Endothelial cell of umbilical vein (primary cell): ENCODE measurements around the gene GPR173. TPM values are rescaled to one million over a fixed set of nuclear protein-coding genes. Genes with fewer than 3 reads are reported as not detected.

Experiments used
- BruUV-seq: library from RNA; stranded (reverse); fragments of 400-500 nt; replicated peaks from 2 replicates; lab custom pipeline; 2021; lab: Mats Ljungman, UMichigan
- CTCF ChIA-PET: fragments of 300-600, 350-600 bp; sonication (Branson Sonifier 250); formaldehyde crosslinking; loops from one replicate; lab custom pipeline; 2021; ENCODE audit warnings: antibody characterized with exemption, inconsistent platforms; lab: Charles Lee
- POLR2A ChIA-PET: fragments of 300-600, 350-600 bp; sonication (Branson Sonifier 250); formaldehyde crosslinking; loops from one replicate; lab custom pipeline; 2021; ENCODE audit warnings: antibody characterized with exemption, inconsistent platforms; lab: Charles Lee
- DNase-seq: peaks from one replicate; pipeline ENCODE4 v3.0.0-alpha.2; 2011; ENCODE audit warnings: low read depth, low spot score
- FAIRE-seq: peaks from 2 replicates; lab custom pipeline; 2011; peaks lifted over from hg19 to GRCh38; lab: Jason Lieb, UNC
- H2AFZ ChIP-seq: 2 replicates; pipeline ENCODE4 v1.6.0; 2012; ENCODE audit warnings: low read depth, low read length, control low read depth, inconsistent platforms
- H3K27ac ChIP-seq: 2 replicates; pipeline ENCODE4 v1.5.1; 2011; ENCODE audit warnings: low read depth, mild to moderate bottlenecking, control low read depth, low read length, moderate library complexity; ENCODE audit not compliant: insufficient read depth
- H3K27me3 ChIP-seq, 2 experiments: 2 replicates each; pipeline versions ENCODE4 v1.6.0 to v1.6.1; 2011; ENCODE audit warnings: low read length in 2 of 2, mixed read lengths in 1 of 2; ENCODE audit not compliant: control insufficient read depth in 2 of 2, insufficient read depth in 2 of 2
- H3K36me3 ChIP-seq, 2 experiments: 2 replicates in 1 of 2; 3 replicates in 1 of 2; pipeline ENCODE4 v1.5.1; 2011; ENCODE audit warnings: low read length in 2 of 2, mild to moderate bottlenecking in 1 of 2, moderate library complexity in 1 of 2; ENCODE audit not compliant: control insufficient read depth in 2 of 2, insufficient read depth in 2 of 2; ENCODE audit errors: extremely low read depth in 1 of 2
- H3K4me1 ChIP-seq: 3 replicates; pipeline ENCODE4 v1.5.1; 2011; ENCODE audit warnings: mild to moderate bottlenecking, low read length; ENCODE audit not compliant: control insufficient read depth, insufficient read depth; ENCODE audit errors: extremely low read depth
- H3K4me2 ChIP-seq: 2 replicates; pipeline ENCODE4 v1.6.1; 2011; ENCODE audit warnings: low read length, control low read depth, mixed read lengths; ENCODE audit not compliant: insufficient read depth
- H3K4me3 ChIP-seq, 3 experiments: fragments of 200-600 bp in 1 of 3; sonication (generic), shearing (Covaris generic) in 1 of 3; replicated peaks in 1 of 3; 2 replicates each; pipeline ENCODE4 v1.5.1; 2011 to 2016; ENCODE audit warnings: control low read depth in 3 of 3, low read length in 3 of 3, mild to moderate bottlenecking in 2 of 3, inconsistent platforms in 1 of 3, low read depth in 1 of 3, moderate library complexity in 1 of 3; ENCODE audit not compliant: insufficient read depth in 1 of 3
- H3K79me2 ChIP-seq: 2 replicates; pipeline ENCODE4 v1.6.0; 2012; ENCODE audit warnings: low read length, inconsistent platforms; ENCODE audit not compliant: control insufficient read depth, insufficient read depth
- H3K9ac ChIP-seq: replicated peaks from 2 replicates; pipeline ENCODE3; 2011; ENCODE audit warnings: low read length, control low read depth; ENCODE audit not compliant: insufficient read depth; ENCODE audit errors: extremely low read depth
- H3K9me1 ChIP-seq: replicated peaks from 3 replicates; pipeline ENCODE4 v1.6.0; 2011; ENCODE audit warnings: mild to moderate bottlenecking, low read length; ENCODE audit not compliant: control insufficient read depth, insufficient read depth; ENCODE audit errors: extremely low read depth
- H3K9me3 ChIP-seq: replicated peaks from 2 replicates; pipeline ENCODE4 v1.5.1; 2012; ENCODE audit warnings: low read length, inconsistent platforms; ENCODE audit not compliant: control insufficient read depth, insufficient read depth
- H4K20me1 ChIP-seq: replicated peaks from 2 replicates; pipeline ENCODE3; 2011; ENCODE audit warnings: mild to moderate bottlenecking, low read length; ENCODE audit not compliant: control insufficient read depth, insufficient read depth; ENCODE audit errors: extremely low read depth
- CTCF ChIP-seq, 2 donors: IDR thresholded peaks; 1 replicate in 1 of 2; 2 replicates in 1 of 2; pipeline ENCODE4 v1.5.1; 2011; ENCODE audit warnings: low read length in 2 of 2, mild to moderate bottlenecking in 2 of 2, moderate library complexity in 2 of 2, control low read depth in 1 of 2, inconsistent platforms in 1 of 2, low read depth in 1 of 2; ENCODE audit not compliant: insufficient read depth in 1 of 2; ENCODE audit errors: extremely low read depth in 1 of 2
- EZH2 ChIP-seq: IDR thresholded peaks from 2 replicates; pipeline ENCODE4 v1.6.1; 2012; ENCODE audit warnings: borderline replicate concordance, low read depth, mild to moderate bottlenecking, moderate library complexity, low read length, inconsistent platforms; ENCODE audit not compliant: severe bottlenecking
- FOS ChIP-seq: IDR thresholded peaks from 2 replicates; pipeline ENCODE4 v1.6.1; 2011; ENCODE audit warnings: mild to moderate bottlenecking, low read length, moderate library complexity, borderline replicate concordance; ENCODE audit not compliant: insufficient read depth
- GATA2 ChIP-seq: IDR thresholded peaks from 2 replicates; pipeline ENCODE4 v1.7.0; 2011; ENCODE audit warnings: low read depth, mild to moderate bottlenecking, moderate library complexity, mixed read lengths, low read length; ENCODE audit not compliant: insufficient read length, insufficient read depth
- JUN ChIP-seq: IDR thresholded peaks from 2 replicates; pipeline ENCODE4 v1.6.1; 2011; ENCODE audit warnings: borderline replicate concordance, low read depth; ENCODE audit not compliant: insufficient read length, insufficient read depth
- MAX ChIP-seq: IDR thresholded peaks from 2 replicates; pipeline ENCODE4 v1.6.1; 2011; ENCODE audit not compliant: insufficient read depth, insufficient read length
- MYC ChIP-seq: IDR thresholded peaks from one replicate; pipeline ENCODE4 v1.6.1; 2011; ENCODE audit warnings: mild to moderate bottlenecking, low read depth, low read length
- POLR2A ChIP-seq: IDR thresholded peaks from 2 replicates; pipeline ENCODE4 v1.6.1; 2012; ENCODE audit warnings: low read depth, mild to moderate bottlenecking, control low read depth, low read length
- POLR2AphosphoS5 ChIP-seq: IDR thresholded peaks from 2 replicates; pipeline ENCODE4 v1.6.1; 2012; ENCODE audit warnings: low read depth, mild to moderate bottlenecking, control low read depth, low read length, moderate library complexity; ENCODE audit not compliant: insufficient read depth
- dilution Hi-C: fragments of 300-500 bp; cut with MboI; formaldehyde crosslinking; loops from one replicate; pipeline ENCODE4 v1.15.0; 2019; ENCODE audit warnings: low sequenced_read_pairs; ENCODE audit not compliant: extremely low pct_ligation_motif_present
- intact Hi-C: fragments of 100-400 bp; cut with micrococcal nuclease; formaldehyde crosslinking; loops from one replicate; pipeline ENCODE4 v1.10.0; 2022
- polyA plus RNA-seq, 4 experiments: library from polyadenylated mRNA; depleted of rRNA in 3 of 4; stranded (reverse) in 3 of 4; unstranded in 1 of 4; fragments of >200 nt; gene quantifications; 2 replicates each; pipeline versions ENCODE4 v1.2.1 to v1.2.3, GENCODE V29; 2011 to 2012; ENCODE audit warnings: missing spikeins in 1 of 4
- total RNA-seq: library from RNA; stranded (reverse); gene quantifications from 2 replicates; pipeline ENCODE4 v1.2.3, GENCODE V29; 2021

Gene GPR173
- total and polyA plus RNA-seq, 2 donors (not counting 3 experiments of a cell fraction or from before 2014, with no cell fraction given) = 9.2 to 11.3 TPM

GRCh38 chrX:53072418-53073114 is 24.0 kb downstream of the GPR173 start:
- no TSS peak for BruUV-seq
- ChIA-PET CTCF (interaction anchor here (1.1 to 1.2 kb wide), 2 partner anchors 9 to 16 kb away, joined by 5 to 8 read pairs; partner anchors contain the start of gene TSPYL2), POLR2A (no interaction called here)
- Histone ChIP-seq H3K9ac (no peak overlapping the region), H3K36me3 (peaks cover 0 to 3% of the 10 kb centered on the region in 2 experiments), H2AFZ (no peak overlapping the region), H3K27ac (no peak overlapping the region), H3K9me1 (no peaks in the 10 kb centered on the region), H3K4me3 (no peak overlapping the region), H3K79me2 (no peaks in the 10 kb centered on the region), H3K9me3 (no peaks in the 10 kb centered on the region), H3K27me3 (no peaks in the 10 kb centered on the region), H3K4me2 (no peak overlapping the region), H4K20me1 (no peaks in the 10 kb centered on the region), H3K4me1 (no peaks in the 10 kb centered on the region)
- DNase-seq (no peak), FAIRE-seq (no peak)
- dilution Hi-C loops (no loop called here), intact Hi-C loops (no loop called here)
- TF ChIP-seq GATA2 (no peak), CTCF (IDR thresholded peaks at IDR 0.05; ENCODE audit: extremely low read depth in 1 of 2, insufficient read depth in 1 of 2, low read depth in 1 of 2, low read length in 2 of 2) (no peak), MAX (no peak), EZH2 (no peak), FOS (no peak), POLR2AphosphoS5 (no peak), POLR2A (no peak), JUN (no peak), MYC (no peak)
